GM12892 (cell line): Measurements from ENCODE around the gene FYB2.

Experiments used
- POLR2A ChIP-seq: IDR thresholded peaks from 2 replicates; pipeline ENCODE4 v1.6.1; 2011; ENCODE audit warnings: low read depth, low read length, control low read depth
- POLR2AphosphoS5 ChIP-seq: IDR thresholded peaks from 2 replicates; pipeline ENCODE4 v1.6.1; 2011; ENCODE audit warnings: low read depth, low read length, control low read depth
- TAF1 ChIP-seq: IDR thresholded peaks from 2 replicates; pipeline ENCODE4 v1.6.1; 2011; ENCODE audit warnings: low read depth, mild to moderate bottlenecking, control low read depth, low read length, borderline replicate concordance

DNA sequence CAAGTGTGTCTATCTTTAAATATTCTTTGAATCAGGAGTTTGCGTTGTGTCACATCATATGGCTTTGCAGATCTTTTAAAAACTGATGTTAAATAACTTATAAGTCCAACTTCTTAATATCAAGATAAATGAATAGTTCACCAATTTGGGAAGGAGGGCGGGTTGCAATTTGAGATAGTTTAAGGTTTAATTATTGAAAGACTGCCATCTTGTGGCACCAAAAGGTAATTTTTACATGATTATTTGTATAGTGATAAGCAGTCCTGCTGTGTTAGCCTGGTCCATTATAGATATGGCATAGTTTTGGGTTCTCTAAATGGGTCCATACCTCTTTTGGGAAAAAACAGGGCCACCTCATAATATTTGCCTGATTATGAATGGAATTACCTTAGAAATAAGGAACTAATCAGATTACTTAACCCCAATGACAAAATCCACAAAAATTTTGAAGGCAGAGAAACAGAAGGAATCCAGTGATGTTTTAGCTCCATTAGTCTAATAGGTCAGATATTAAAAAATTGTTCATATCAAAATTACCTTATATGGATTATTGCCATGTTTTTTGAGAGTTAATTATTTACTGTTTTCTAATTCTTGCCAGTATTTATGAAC, 109.8 kb downstream of the FYB2 start:
- TF ChIP-seq POLR2AphosphoS5 (no peak), POLR2A (no peak), TAF1 (no peak)
